VCaP (cell line): ENCODE measurements around the gene HIGD2A.

Experiments used
- H3K27ac ChIP-seq: fragments of 450-650 bp; 2 replicates; pipeline ENCODE4 v1.5.1; 2017
- TF ChIP-seq, protein P1 (sequence below): fragments of 450-650 bp; conservative IDR thresholded peaks from 2 replicates; pipeline ENCODE4 v1.5.1; 2017; ENCODE audit warnings: mild to moderate bottlenecking, moderate library complexity

Gene HIGD2A

DNA sequence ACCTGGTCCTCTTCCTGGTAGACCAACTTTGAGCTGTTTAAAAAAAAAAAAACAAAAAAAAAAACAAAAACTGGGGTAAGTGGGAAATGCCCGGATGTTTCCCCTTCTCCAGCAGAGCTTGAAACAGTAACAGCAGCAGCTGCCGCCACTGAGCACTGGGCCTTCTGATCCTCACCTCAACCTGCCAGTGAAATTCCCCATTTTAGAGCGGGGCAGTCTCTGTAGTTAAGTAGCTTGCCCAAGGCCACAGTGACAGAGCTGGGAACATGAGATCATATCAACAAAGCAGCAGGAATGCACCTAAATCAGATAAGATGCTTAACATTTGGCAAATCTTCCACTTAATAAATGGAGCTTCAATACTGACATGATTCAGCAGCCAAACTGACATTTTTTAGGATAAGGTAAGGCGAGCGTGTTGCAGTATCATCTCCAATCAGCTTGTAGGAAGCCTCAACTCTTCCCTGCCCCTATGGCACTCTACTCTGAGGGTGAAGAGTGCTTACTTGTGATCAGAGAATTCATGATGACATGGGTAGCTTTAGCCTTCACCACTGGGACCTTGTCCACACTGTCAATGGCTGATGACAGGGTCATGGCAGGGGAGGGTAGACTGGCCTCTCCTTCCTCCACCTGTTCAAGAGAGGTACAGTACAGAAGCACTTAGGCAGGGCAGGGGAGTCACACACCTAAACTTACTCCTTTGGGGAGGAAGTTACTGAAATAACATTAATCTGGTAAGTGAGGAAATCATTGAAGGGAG lies 36.3 kb upstream of the HIGD2A start:
- H3K27ac ChIP-seq, result no peak overlapping the region; the same call in 1 of the 2 replicates
- TF ChIP-seq, protein P1, sequence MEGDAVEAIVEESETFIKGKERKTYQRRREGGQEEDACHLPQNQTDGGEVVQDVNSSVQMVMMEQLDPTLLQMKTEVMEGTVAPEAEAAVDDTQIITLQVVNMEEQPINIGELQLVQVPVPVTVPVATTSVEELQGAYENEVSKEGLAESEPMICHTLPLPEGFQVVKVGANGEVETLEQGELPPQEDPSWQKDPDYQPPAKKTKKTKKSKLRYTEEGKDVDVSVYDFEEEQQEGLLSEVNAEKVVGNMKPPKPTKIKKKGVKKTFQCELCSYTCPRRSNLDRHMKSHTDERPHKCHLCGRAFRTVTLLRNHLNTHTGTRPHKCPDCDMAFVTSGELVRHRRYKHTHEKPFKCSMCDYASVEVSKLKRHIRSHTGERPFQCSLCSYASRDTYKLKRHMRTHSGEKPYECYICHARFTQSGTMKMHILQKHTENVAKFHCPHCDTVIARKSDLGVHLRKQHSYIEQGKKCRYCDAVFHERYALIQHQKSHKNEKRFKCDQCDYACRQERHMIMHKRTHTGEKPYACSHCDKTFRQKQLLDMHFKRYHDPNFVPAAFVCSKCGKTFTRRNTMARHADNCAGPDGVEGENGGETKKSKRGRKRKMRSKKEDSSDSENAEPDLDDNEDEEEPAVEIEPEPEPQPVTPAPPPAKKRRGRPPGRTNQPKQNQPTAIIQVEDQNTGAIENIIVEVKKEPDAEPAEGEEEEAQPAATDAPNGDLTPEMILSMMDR, result no peak

DNA sequence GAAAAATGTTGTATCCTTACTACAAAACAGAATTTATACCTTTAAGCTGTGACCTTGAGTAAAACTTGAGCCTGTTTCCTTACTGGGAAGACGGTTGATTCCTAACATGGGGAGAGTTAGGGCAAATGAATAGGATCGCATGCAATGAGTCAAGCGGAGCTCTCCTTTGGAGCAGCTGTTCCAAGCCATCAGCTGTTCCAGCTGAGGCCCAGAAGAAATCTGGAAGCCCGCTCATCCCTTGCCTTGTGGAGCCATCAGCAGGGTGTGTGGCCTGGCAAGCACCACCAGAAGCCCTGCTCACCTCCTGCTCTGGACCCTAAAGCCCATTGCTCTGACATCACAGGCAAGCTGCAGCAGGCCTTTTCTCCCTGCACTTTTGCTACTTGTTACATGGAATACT lies 35.0 kb upstream of the HIGD2A start:
- TF ChIP-seq, protein P1, result no peak
- H3K27ac ChIP-seq, result no peak overlapping the region

DNA sequence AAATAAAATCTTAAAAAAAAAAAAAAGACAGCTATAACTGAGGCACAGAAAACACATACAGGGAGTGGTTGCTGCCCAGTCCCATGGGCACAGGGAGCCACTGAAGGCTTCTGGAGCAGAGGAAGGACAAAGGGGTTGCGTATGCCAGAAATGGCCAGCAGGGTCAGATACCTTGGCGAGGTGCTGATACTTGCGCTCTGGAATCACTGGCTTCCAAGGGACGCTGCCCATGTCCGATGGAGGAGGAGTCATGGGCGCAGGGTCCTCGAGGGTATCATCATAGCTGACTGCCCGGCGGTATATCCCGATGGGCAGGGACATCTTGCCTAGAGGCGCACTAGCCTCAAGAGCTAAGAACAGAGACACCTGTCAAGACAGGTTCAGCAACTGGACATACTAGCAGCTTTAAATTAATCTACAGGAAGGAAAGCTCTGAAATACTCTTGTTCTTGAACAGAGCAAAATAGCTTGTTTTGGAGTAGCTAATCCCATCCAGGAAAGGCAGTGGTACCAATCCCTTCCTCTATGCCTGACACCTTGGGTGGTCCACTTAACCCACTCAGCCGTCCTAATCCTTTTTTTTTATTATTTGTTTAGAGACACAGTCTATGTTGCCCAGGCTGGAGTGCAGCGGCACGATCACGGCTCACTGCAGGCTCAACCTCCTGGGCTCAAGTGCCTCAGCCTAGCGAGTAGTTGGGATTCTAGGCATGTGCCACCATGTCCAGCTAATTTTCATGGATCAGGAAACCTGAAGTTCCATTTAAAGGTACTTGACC lies 33.0 kb upstream of the HIGD2A start:
- TF ChIP-seq, protein P1, result no peak
- no peak overlapping the region for H3K27ac ChIP-seq

DNA sequence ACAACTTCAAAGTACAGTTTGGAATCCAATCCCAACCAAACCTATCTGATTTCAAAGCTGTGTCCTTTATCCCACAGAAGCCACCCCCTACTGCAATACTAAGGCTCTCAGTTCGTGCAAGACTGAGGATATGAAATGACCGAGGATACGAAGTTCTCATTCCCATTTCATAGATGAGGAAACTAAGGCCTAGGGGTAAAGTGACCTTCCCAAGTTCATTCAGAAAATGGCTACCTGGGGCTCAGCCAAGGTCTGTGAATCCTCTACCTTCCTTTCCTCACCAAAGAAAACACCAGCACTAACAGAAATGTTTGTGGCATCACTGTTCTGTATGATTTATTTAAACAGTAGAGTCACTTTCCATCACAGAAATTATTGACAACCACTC lies 32.4 kb upstream of the HIGD2A start:
- TF ChIP-seq, protein P1, result no peak
- no peak overlapping the region for H3K27ac ChIP-seq

- TF ChIP-seq, protein P1, result no peak
- peak overlapping the region; percentile 91 for H3K27ac ChIP-seq
Observed at GRCh38 chr5:176359658-176360057, 28.9 kb upstream of the HIGD2A start.

DNA sequence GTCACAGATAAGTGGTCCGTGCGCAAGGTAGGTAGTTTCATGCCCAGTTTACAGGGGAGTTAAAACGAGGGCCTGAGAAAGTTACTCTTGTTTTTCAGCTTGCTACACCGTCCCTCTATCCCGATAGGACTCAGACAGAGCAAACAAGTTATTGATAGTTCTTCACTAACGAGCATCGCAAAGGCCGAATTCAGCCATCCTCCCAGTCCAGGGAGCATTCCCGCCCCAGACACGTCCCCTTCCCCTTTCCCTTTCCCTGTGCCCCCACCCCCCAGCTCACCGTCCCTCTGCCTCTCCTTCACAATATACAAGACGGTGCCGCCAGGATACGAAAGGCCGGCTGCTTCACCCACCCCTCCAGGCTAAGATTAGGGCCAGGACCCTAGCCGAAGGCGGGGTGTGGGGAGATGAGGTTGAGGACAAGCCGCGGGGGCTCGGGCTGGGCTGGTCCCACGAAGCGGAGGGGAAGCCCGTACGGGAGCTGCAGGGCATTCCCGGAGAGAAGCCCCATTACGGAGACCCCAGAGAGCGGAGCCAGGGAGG lies 27.6 kb upstream of the HIGD2A start:
- H3K27ac ChIP-seq, result peak overlapping the region; percentile 91

More for the DNA sequence above, 27.6 kb upstream of the HIGD2A start:
- TF ChIP-seq, protein P1, result no peak
